VCaP (cell line): Measurements from ENCODE around the gene LMNTD2.

Experiments used
- H3K27ac ChIP-seq: fragments of 450-650 bp; 2 replicates; pipeline ENCODE4 v1.5.1; 2017
- TF ChIP-seq, protein P1 (sequence below): fragments of 450-650 bp; conservative IDR thresholded peaks from 2 replicates; pipeline ENCODE4 v1.5.1; 2017; ENCODE audit warnings: mild to moderate bottlenecking, moderate library complexity

LMNTD2 gene

DNA sequence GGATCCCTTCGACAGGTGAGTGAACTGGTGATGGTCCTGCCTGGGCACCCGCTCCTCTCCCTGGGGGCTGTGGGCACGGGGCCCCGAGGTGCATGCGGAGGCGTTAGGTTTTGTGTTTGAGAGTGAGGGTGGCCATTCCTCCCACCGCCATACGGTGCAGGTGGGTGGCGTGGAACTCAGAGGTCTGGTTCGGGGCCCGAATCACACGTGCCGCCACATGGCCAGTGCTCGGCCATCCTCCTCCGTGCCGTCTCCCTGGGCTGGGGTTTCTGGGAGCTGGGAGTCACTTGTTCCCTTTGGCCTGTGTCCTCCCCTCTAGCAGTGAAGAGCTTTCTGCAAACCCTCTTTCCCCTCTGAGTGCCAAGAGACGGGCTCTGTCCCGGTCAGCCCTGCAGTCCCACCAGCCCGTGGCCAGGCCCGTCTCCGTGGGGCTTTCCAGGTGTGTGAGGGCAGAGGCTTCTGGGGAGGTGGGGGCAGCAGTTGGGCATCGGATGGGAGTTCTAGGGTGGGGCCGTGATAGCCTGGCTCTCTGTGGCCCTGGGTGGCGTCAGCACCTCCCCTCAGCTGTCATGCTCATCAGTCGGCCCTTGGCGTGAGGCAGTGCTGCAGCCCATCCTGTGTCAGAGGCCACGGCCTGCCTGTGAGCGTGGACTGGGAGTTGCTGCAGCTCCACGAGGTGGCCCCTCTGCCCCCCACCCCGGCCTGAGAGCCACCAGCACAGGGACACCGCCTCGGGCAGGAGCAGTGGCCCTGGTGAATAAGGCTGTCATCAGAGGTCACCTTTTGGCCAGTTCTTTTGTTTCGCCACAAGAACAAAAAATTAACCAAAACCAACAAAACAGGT is 45.0 kb upstream of the LMNTD2 start:
- TF ChIP-seq, protein P1, sequence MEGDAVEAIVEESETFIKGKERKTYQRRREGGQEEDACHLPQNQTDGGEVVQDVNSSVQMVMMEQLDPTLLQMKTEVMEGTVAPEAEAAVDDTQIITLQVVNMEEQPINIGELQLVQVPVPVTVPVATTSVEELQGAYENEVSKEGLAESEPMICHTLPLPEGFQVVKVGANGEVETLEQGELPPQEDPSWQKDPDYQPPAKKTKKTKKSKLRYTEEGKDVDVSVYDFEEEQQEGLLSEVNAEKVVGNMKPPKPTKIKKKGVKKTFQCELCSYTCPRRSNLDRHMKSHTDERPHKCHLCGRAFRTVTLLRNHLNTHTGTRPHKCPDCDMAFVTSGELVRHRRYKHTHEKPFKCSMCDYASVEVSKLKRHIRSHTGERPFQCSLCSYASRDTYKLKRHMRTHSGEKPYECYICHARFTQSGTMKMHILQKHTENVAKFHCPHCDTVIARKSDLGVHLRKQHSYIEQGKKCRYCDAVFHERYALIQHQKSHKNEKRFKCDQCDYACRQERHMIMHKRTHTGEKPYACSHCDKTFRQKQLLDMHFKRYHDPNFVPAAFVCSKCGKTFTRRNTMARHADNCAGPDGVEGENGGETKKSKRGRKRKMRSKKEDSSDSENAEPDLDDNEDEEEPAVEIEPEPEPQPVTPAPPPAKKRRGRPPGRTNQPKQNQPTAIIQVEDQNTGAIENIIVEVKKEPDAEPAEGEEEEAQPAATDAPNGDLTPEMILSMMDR, result no peak
- H3K27ac ChIP-seq, result peak overlapping the region; percentile 45

DNA sequence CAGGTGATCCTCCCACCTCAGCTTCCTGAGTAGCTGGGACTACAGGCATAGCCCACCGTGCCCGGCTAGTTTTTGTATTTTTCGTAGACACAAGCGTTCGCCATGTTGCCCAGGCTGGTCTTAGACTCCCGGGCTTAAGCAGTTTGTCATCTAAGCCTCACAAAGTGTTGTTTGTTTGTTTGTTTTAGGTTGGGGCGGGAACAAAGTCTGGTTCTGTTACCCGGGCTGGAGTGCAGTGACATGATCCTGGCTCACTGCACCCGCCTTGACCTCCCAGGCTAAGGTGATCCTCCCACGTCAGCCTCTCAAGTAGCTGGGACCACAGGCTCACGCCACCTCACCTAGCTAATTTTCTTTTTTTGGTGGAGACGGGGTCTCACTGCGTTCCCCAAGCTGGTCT is 42.6 kb upstream of the LMNTD2 start:
- no peak overlapping the region for H3K27ac ChIP-seq
- TF ChIP-seq, protein P1, result no peak

DNA sequence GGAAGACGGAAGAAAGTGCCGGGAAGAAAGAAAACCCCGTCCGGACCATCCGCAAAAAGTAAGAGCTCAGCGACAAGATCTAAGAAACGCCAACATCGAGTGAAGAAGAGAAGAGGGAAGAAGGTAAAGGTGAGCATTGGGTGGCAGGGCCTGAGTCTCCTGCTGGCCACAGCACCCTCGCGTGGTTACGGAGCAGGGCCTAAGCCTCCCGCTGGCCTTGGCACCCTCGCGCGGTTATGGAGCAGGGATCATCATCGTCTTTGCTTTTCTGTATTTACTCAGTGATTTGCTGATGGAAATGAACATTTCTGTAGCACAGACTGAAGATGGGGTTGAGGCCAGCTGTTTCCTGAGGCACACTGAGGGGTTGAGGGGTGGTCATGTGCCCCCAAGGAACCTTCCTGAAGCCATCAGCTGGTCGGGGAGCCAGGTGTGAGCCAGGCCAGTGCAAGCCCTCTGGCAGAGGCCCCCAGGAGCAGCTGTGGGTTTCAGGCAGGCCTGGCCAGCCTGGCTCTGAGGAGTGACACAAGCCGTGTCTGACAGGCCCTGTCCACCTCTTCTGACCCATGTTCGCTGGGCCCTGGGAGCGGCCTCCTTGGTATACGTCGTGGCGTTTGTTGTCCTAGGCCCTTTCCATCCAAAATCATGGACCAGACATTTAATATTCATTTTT is 41.2 kb upstream of the LMNTD2 start:
- TF ChIP-seq, protein P1, result no peak
- H3K27ac ChIP-seq, result no peak overlapping the region

DNA sequence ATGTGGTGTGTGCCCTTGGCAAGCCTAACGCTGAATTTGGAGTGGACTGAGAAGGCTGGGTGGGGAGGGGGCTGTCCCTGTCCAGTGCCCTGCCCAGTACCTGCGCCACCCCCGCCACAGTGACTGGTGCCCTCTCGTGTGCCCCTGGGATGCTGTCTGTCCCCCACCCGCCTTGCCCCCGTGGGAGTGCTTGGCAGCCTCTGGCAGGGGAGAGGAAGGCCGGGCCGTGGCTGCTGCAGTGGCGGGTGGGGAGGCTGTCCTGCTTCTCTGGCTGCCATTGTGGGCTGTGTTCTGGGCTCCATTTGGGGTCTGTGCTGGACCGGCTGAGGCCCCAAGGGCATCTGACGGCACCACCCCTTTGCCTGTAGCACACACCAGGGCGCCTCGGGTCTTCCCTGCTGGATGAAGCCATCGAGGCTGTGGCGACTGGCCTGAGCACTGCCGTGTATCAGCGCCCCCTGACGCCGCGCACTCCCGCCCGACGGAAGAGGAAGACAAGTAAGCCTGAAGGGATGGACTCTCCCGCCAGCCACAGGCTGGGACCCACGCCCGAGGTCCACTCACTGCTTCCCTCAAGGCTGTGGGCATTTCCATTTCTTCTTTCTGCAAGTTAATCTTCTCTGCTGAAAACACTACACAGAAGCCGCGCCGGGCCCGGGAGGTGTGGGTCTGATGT is 37.6 kb upstream of the LMNTD2 start:
- no peak overlapping the region for H3K27ac ChIP-seq
- TF ChIP-seq, protein P1, result no peak

DNA sequence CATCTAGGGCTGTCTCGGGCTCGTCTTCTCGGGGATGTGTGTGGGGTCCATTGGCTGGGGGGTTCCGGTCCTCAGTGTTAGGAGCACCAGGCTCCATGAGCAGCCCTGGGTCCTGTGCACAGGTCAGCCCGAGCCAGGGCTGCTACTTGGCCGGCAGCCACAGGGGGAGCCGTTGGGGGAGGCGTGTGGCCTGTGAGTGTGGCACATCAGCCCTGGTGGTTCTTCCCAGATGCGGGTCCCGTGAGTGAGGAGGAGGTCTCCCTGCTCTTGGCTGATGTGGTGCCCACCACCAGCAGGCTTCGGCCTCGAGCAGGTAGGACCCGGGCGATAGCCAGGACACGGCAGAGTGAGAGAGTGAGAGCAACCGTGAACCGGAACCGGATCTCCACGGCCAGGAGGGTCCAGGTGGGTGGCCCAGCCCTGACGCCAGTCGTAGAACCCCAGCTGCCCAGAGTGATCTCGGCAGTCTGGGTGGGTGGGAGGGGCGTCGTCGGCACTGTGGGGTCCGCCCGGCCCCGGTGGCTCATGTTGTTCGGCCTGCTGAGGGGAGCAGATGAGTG is 36.7 kb upstream of the LMNTD2 start:
- H3K27ac ChIP-seq, result no peak overlapping the region
- TF ChIP-seq, protein P1, result no peak; the same call in 1 of the 2 replicates

DNA sequence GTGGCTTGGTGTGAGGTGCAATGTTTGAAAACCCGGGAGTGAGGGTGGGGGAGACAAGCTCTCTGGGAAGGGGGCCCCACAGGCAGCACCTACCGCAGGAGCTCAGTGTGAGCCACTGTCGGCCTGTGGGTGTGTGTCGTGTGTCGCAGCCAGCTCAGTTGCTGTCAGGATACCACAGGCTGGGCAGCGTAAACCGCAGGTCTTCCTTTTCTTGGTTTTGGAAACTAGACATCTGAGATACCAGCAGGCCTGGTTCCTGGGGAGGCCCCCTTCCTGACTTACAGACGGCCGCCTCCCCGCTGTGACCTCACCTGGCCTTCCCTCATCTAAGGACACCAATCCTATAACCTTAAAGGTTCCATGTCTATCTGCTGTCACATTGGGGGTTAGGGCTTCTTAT is 35.8 kb upstream of the LMNTD2 start:
- no peak overlapping the region for H3K27ac ChIP-seq
- TF ChIP-seq, protein P1, result no peak

DNA sequence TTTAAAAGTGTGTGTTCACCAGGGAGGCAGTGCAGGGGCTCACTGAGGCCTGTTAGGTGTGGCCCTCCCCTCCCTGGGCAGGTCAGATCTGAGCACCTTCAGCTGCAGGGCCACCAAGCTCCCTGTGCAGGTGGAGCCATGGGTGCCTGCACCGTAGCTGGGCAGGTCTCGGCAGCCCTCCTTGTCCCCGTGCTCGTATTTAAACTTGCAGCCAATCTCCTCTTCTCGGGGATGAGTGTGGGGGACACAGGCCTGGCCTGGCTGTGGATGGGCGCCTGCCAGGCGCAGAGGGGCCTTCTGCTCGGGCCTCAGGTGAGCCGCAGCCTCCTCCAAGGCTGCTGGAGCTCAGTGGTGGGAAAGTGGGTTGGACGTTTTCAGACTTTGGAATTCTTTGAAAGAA is 34.9 kb upstream of the LMNTD2 start:
- TF ChIP-seq, protein P1, result no peak
- H3K27ac ChIP-seq, result no peak overlapping the region
